Stimulated activated CD8-positive, alpha-beta memory T cell treated with anti-CD3 and anti-CD28 coated beads, Interleukin-4, amount 100 ng/mL, for 24 hours (primary cell): ENCODE results near the gene SLC25A5.
"Not testable (repeated sequence)": the region's sequence is repeated elsewhere in the genome, so short reads cannot be mapped to it uniquely, and the experiment has no call there.

Experiments
- DNase-seq: peaks from one replicate; pipeline ENCODE4 v3.0.0-alpha.2; 2020; ENCODE audit warnings: low read depth

Gene SLC25A5

GRCh38 chrX:119477812-119478232, 9.6 kb downstream of the SLC25A5 start:
- no peak for DNase-seq

- no peak for DNase-seq
Observed at GRCh38 chrX:119478504-119478903, 10.3 kb downstream of the SLC25A5 start.

- DNase-seq: no peak
Observed at GRCh38 chrX:119479845-119480244, 11.6 kb downstream of the SLC25A5 start.

- no peak for DNase-seq
Observed at GRCh38 chrX:119481323-119481801, 13.1 kb downstream of the SLC25A5 start.

- no peak for DNase-seq
Observed at GRCh38 chrX:119482041-119482440, 13.8 kb downstream of the SLC25A5 start.

- DNase-seq: peak; percentile 45
Observed at GRCh38 chrX:119482481-119483480, 14.5 kb downstream of the SLC25A5 start.

- no peak for DNase-seq
Observed at GRCh38 chrX:119486745-119487144, 18.5 kb downstream of the SLC25A5 start.

GRCh38 chrX:119487766-119488165, 19.5 kb downstream of the SLC25A5 start:
- DNase-seq: not testable (repeated sequence)

- no peak for DNase-seq
Observed at GRCh38 chrX:119488749-119489148, 20.5 kb downstream of the SLC25A5 start.

GRCh38 chrX:119489212-119490074, 21.2 kb downstream of the SLC25A5 start:
- DNase-seq: no peak

- no peak for DNase-seq
Observed at GRCh38 chrX:119492463-119492862, 24.2 kb downstream of the SLC25A5 start.

- not testable (repeated sequence) for DNase-seq
Observed at GRCh38 chrX:119493851-119494495, 25.7 kb downstream of the SLC25A5 start.

- DNase-seq: no peak
Observed at GRCh38 chrX:119495734-119496726, 27.8 kb downstream of the SLC25A5 start.

GRCh38 chrX:119497185-119497584, 28.9 kb downstream of the SLC25A5 start:
- DNase-seq: no peak

GRCh38 chrX:119500061-119500800, 32.0 kb downstream of the SLC25A5 start:
- no peak for DNase-seq

GRCh38 chrX:119501511-119502148, 33.4 kb downstream of the SLC25A5 start:
- no peak for DNase-seq

- DNase-seq: no peak
Observed at GRCh38 chrX:119502727-119503483, 34.7 kb downstream of the SLC25A5 start.

- DNase-seq: no peak
Observed at GRCh38 chrX:119503484-119503861, 35.2 kb downstream of the SLC25A5 start.

GRCh38 chrX:119505145-119505544, 36.9 kb downstream of the SLC25A5 start:
- DNase-seq: not testable (repeated sequence)
